COLO668 (cell line): ENCODE data around the gene CHRM4.
A peak's percentile ranks its signal among the peaks of the same experiment; 100 is the strongest.

ENCODE experiments used
- DNase-seq: peaks from one replicate; lab custom pipeline; 2025; ENCODE audit not compliant: unreplicated experiment; lab: John Stamatoyannopoulos, UW

The CHRM4 gene

DNA sequence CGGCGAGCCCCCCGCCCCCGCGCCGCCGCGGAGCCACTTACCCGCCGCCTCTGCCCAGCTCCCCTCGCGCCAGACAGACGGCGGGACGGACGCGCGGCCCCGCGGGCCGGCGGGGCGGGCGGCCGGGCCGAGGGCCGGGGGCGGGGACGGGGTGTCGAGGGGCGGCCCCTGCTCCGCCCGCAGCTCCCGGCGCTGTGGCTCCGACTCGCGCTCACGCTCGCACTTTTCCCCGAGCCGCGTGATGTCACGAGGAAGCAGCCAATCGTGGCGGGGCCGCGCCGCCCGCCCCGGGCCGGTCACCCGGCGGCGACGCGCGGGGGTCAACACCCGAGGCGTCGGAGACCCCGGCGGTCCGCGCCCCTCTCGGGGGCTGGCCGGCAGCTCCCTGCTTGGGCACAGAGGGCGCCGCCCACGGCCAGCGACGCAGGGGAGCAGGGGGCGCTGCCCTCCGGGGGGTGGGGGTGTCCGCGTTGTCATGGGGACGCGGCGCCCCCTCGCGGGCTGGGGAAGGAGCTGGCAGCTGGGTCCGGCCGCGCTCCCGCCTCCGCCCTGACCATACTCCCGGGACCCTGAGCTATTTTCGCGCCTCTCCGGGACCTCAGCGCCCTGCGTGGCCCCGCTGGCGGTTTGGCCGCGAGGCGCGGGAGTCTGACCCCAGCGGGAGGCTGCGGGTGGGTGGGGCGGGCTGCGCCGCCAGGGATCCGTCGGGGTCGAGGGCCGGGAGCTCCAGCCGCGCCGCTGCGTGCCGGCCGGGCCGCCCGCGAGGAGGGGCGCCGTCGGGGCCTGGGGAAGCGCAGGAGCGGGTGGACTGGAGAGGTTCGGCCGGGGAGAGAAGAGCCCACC lies at the start of gene CHRM4:
Gene CHRM4, minus strand, starts transcription at position 199 of the 843 bp plus-strand sequence. CDS start 5,219 bp downstream, outside the sequence.
- DNase-seq: peak; percentile 90

DNA sequence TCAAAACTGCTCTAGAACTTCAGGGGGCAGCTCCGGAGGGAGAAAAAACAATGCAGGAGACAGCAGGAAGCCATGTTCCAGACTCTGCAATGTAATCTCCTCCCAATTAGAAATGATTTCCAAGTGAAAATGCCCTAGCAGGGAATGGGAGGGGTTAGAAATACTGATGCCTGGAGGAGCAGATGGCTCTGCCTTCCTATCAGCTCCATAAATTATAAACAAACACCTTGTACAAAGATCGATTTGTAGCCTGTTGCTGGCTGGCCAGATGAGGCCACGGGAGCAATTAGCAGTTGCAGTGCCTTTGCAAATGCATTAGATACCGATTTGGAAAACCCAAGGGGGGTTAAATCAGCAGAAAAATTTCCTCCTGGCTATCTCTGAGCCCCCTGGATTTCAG lies 46.6 kb upstream of the CHRM4 start:
- peak; percentile 57 for DNase-seq

DNA sequence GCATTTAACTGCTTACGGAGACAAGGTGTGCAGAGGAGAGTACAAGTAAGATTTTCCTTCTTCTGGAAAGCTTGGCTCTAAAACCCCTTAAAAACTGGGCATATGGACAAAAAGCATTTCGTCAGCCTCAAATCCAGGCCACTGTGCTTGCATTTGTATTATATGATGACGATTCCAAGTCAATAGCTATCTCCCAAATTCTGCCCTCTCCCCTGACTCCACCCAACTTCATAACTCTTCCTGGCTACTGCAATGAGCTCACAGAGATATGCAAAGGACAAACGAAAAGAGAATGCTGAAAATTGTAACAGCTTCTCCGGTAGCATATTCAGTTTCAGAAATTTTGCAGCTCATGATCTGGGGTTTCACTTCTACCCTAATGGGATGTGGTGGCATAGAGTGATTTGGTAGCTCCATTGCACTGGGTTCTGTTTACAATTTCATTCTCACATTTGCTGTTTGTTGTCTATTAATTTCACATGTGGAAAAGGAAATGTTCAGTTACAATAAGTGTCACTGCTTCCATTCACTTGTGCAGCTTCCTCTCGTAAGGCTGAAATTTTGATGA lies 45.6 kb upstream of the CHRM4 start:
- DNase-seq: no peak

- no peak for DNase-seq
Measured at GRCh38 chr11:46436113-46436512, 44.5 kb upstream of the CHRM4 start.

- DNase-seq: no peak
Measured at GRCh38 chr11:46435679-46436078, 44.1 kb upstream of the CHRM4 start.

- DNase-seq: no peak
Measured at GRCh38 chr11:46431211-46431610, 39.6 kb upstream of the CHRM4 start.

DNA sequence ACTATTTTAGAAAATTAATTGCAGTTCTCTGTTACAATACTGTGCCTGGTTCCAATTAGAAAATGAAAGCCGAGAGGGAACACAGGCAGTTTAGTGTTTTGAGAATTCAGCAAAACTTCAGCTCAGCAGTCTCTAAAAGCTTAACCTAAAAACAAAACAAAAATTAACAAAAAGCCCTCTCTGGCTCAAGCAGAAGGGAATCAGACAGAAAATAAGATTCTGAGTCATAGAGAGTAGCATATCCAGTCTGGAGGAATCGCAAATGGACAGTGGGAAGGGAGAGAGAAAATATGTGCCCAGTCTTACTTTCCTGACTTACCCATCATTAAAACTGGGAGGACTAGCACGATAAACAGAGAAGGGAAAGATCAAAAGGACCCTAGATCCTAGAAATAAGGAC lies 38.1 kb upstream of the CHRM4 start:
- DNase-seq: no peak

- no peak for DNase-seq
Measured at GRCh38 chr11:46427364-46427763, 35.8 kb upstream of the CHRM4 start.

- no peak for DNase-seq
Measured at GRCh38 chr11:46426233-46426991, 34.8 kb upstream of the CHRM4 start.

DNA sequence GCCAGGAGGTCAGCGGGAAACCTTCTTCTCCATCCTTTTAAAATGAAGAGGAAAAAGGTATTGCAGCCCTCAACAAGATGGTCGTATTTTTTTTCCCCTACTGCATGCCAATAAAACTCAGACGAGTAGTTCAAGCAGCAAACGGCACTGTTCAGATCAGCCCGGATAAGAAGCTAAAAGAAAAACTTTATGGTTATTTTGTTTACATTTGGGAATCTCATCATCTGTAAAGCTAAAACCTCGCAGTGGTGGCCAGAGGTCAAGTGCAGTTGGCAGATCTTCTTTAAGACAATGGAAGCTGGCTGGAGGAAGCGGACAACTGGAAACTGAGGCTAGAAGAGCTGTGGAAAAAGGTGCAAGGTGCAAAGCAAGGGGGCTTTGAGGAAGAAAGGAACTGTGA lies 31.0 kb upstream of the CHRM4 start:
- DNase-seq: no peak

DNA sequence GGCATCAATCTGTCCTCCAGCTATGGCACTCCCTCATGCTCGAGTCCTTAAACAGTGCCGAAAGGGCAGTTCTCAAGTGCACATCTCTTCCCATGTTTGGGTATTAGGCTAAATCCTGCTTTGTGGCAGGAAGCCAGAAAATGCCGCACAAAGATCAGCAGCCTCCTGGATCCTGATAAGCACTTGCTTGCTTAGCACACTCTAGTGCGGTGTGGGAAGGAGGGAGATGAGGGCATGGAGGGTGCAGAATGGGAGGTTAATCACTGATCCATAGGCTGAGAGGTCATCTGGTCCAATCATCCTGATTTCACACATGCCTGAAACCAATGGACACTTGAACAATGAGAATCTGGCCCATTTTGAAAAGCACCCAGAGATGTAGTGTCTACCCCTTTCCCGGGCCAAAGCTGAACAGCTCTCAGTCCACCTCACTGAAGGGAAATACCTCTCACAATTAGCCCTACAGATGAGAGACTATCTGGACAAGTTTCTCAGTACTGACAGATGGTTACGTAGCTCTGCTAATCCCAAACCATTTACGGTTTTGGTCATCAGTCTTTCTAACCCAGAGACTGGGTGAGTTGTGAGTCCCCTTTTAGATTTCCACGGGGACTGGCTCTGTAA lies 29.8 kb upstream of the CHRM4 start:
- DNase-seq: no peak

GRCh38 chr11:46420513-46420912 lies 28.9 kb upstream of the CHRM4 start:
- no peak for DNase-seq

DNA sequence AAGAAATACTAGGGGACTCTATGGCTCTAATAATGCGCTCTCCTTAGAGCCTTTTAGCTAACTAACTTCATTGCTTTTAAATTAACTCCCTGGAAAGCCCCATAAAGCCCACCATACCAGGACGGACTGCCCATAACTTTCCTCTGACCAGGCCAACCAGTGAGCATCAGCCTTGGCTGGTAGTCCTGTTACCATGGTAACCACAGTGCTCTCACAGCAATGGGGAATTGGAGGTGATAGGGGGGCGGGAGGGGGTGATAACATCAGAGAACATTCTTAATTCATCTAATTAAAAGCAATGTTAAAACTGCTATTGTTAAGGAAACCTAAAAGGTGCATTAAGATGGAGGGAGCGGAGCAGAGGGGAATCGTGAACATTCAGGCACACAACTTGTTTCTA lies 27.2 kb upstream of the CHRM4 start:
- no peak for DNase-seq

- no peak for DNase-seq
Measured at GRCh38 chr11:46417711-46418110, 26.1 kb upstream of the CHRM4 start.

DNA sequence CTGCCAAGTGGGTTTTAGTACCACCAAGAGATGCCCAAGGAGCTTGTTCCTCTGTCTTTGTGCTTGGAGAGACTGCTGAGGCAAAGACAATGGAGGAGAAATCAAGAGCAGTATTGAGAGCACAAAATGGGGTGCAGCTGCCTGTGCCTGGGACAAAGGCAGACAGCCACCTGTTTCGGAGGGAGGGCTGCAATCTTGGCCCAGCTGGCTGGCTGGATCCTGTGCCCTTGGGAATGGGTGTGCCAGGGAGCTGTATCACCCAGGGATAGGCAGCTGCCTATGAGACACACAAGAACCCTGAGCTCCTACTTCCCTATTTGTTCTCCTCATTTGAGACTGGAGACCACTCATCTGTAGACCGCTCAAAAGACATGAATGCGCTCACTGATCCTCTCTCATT lies 23.3 kb upstream of the CHRM4 start:
- DNase-seq: peak; percentile 72

- peak; percentile 87 for DNase-seq
Measured at GRCh38 chr11:46414466-46414796, 22.9 kb upstream of the CHRM4 start.

GRCh38 chr11:46413760-46414465 lies 22.3 kb upstream of the CHRM4 start:
- DNase-seq: peak; percentile 83

DNA sequence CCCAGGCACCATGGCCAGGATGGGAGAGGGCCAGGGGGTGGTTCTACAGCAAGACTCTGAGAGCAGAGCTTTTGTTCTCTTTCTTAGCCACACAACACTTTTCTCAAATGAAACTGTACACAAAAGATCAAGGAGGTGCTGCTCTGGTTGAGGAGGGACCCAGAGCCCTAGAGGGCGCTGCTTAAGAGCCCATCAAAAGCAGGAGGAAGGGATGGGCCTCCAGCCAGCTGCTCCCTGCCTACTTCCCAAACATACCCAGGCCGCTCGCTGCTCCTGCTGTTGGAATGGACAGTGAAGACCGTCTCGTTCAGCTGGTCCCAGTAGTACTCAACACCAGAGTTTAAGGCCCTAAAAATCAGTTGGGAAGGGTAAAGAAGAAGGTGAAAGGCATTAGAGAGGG lies 18.4 kb upstream of the CHRM4 start:
- peak; percentile 21 for DNase-seq

GRCh38 chr11:46408407-46408986 lies 16.9 kb upstream of the CHRM4 start:
- DNase-seq: no peak

DNA sequence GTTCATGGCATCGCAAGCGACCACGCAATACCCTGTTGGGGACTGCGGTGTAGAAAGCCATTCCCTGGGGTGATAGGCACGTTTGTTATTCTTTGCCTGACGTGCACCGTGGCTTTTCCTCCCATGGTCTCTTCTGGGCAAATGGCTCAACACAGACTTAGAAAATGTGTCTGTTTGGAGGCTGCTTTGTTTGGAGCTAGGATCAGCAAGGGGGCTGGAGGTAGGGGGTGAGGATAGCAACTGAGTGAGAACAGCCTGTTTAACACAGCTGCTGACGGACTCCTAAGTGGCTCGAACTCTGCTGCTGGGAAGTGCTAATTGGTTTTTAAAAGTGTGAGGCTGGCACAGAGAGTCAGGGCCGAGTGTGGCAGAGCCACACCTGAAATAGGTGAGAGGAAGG lies 16.1 kb upstream of the CHRM4 start:
- no peak for DNase-seq
